Measurements from ENCODE around the gene SLC9C1.
"Not testable (repeated sequence)": the region's sequence is repeated elsewhere in the genome, so short reads cannot be mapped to it uniquely, and the experiment has no call there.

SLC9C1 gene

GRCh38 chr3:112187300-112187699 lies 106.7 kb downstream of the SLC9C1 start:
- no peak for DNase-seq (ENCODE audit: low spot score)

- DNase-seq (ENCODE audit: low spot score), result not testable (repeated sequence)
These were observed 108.5 kb downstream of the SLC9C1 start for GRCh38 chr3:112185423-112186035.

GRCh38 chr3:112175646-112176045 lies 118.4 kb downstream of the SLC9C1 start:
- DNase-seq (ENCODE audit: low spot score), result no peak

- DNase-seq (ENCODE audit: low spot score), result no peak
These were observed 119.0 kb downstream of the SLC9C1 start for GRCh38 chr3:112175037-112175436.

GRCh38 chr3:112171144-112171543 lies 122.9 kb downstream of the SLC9C1 start:
- DNase-seq (ENCODE audit: low spot score), result no peak

GRCh38 chr3:112170046-112170445 lies 124.0 kb downstream of the SLC9C1 start:
- no peak for DNase-seq (ENCODE audit: low spot score)

- DNase-seq (ENCODE audit: low spot score), result no peak
These were observed 126.3 kb downstream of the SLC9C1 start for GRCh38 chr3:112167758-112168157.

- DNase-seq (ENCODE audit: low spot score), result no peak
These were observed 144.9 kb downstream of the SLC9C1 start for GRCh38 chr3:112149136-112149535.

GRCh38 chr3:112143689-112144088 lies 150.3 kb downstream of the SLC9C1 start:
- no peak for DNase-seq (ENCODE audit: low spot score)

- no peak for DNase-seq (ENCODE audit: low spot score)
These were observed 150.8 kb downstream of the SLC9C1 start for GRCh38 chr3:112143251-112143650.

GRCh38 chr3:112141293-112141692 lies 152.7 kb downstream of the SLC9C1 start:
- DNase-seq (ENCODE audit: low spot score), result no peak

GRCh38 chr3:112140584-112140983 lies 153.4 kb downstream of the SLC9C1 start:
- no peak for DNase-seq (ENCODE audit: low spot score)

- DNase-seq (ENCODE audit: low spot score), result no peak
These were observed 155.6 kb downstream of the SLC9C1 start for GRCh38 chr3:112138219-112138969.

GRCh38 chr3:112137781-112138180 lies 156.2 kb downstream of the SLC9C1 start:
- no peak for DNase-seq (ENCODE audit: low spot score)

GRCh38 chr3:112136959-112137693 lies 156.9 kb downstream of the SLC9C1 start:
- no peak for DNase-seq (ENCODE audit: low spot score)

GRCh38 chr3:112136046-112136445 lies 158.0 kb downstream of the SLC9C1 start:
- DNase-seq (ENCODE audit: low spot score), result no peak

- no peak for DNase-seq (ENCODE audit: low spot score)
These were observed 159.5 kb downstream of the SLC9C1 start for GRCh38 chr3:112134335-112135124.

- no peak for DNase-seq (ENCODE audit: low spot score)
These were observed 160.2 kb downstream of the SLC9C1 start for GRCh38 chr3:112133626-112134334.

- no peak for DNase-seq (ENCODE audit: low spot score)
These were observed 161.0 kb downstream of the SLC9C1 start, which contains the start of gene GCSAM for GRCh38 chr3:112132975-112133448. Gene GCSAM (minus strand): TSS chr3:112133248. CDS start chr3:112133120, 128 bp downstream.

- DNase-seq (ENCODE audit: low spot score), result no peak
These were observed 161.5 kb downstream of the SLC9C1 start for GRCh38 chr3:112132554-112132953.

GRCh38 chr3:112132088-112132487 lies 161.9 kb downstream of the SLC9C1 start:
- no peak for DNase-seq (ENCODE audit: low spot score)
